ENCODE measurements around the gene GRAMD4. TPM values are rescaled to one million over a fixed set of nuclear protein-coding genes. Genes with fewer than 3 reads are reported as not detected.

The GRAMD4 gene
- total and polyA plus RNA-seq, 2 experiments from 2014 or later = 2.9 to 10.6 TPM

- H3K79me2 ChIP-seq (ENCODE audit: insufficient read depth) = no peaks in the 10 kb centered on the region
- H3K27ac ChIP-seq = no peak overlapping the region
- no peak for TF ChIP-seq EZH2 (IDR thresholded peaks at IDR 0.05; ENCODE audit: insufficient read depth, poor library complexity, severe bottlenecking)
- TF ChIP-seq EZH2phosphoT487 (IDR thresholded peaks at IDR 0.05; ENCODE audit: insufficient read depth, low read depth) = no peak
- H3K4me3 ChIP-seq = no peak overlapping the region
- no peaks in the 10 kb centered on the region for H4K20me1 ChIP-seq (ENCODE audit: insufficient read depth)
- no peaks in the 10 kb centered on the region for H3F3A ChIP-seq (ENCODE audit: insufficient read depth)
- H3K9me2 ChIP-seq (ENCODE audit: insufficient read depth) = no peaks in the 10 kb centered on the region
- DNase-seq = no peak
- 83 to 86% methylated on average over 23 of the region's 23 CpGs for WGBS, 2 experiments (ENCODE audit: low coverage in 1 of 2, low lambda C conversion rate in 2 of 2, missing lambda C conversion rate in 2 of 2)
- H3K36me3 ChIP-seq (ENCODE audit: low read depth) = no peaks in the 10 kb centered on the region
- H3K4me2 ChIP-seq (ENCODE audit: unreplicated experiment) = no peak overlapping the region
- H3K9ac ChIP-seq = no peak overlapping the region
- no peak overlapping the region for H2AFZ ChIP-seq
- no peaks in the 10 kb centered on the region for H3K4me1 ChIP-seq (ENCODE audit: insufficient read depth)
- in situ Hi-C loops (cut with MboI) = no loop called here
- H3K27me3 ChIP-seq (replicated peaks; ENCODE audit: insufficient read depth) = no peaks in the 10 kb centered on the region
- H3K9me3 ChIP-seq (ENCODE audit: low read depth) = no peaks in the 10 kb centered on the region
Measured at GRCh38 chr22:46612904-46613605, 7.1 kb upstream of the GRAMD4 start.

GRCh38 chr22:46613606-46614021 is 6.6 kb upstream of the GRAMD4 start:
- H3K36me3 ChIP-seq (ENCODE audit: low read depth) = no peaks in the 10 kb centered on the region
- in situ Hi-C loops (cut with MboI) = no loop called here
- H3K4me3 ChIP-seq = no peak overlapping the region
- 74 to 78% methylated on average over 9 to 13 of the region's 13 CpGs for WGBS, 2 experiments (ENCODE audit: low coverage in 1 of 2, low lambda C conversion rate in 2 of 2, missing lambda C conversion rate in 2 of 2)
- H3K27me3 ChIP-seq (replicated peaks; ENCODE audit: insufficient read depth) = no peaks in the 10 kb centered on the region
- no peak overlapping the region for H3K9ac ChIP-seq
- H3K9me3 ChIP-seq (ENCODE audit: low read depth) = no peaks in the 10 kb centered on the region
- H3K4me1 ChIP-seq (ENCODE audit: insufficient read depth) = no peaks in the 10 kb centered on the region
- no peaks in the 10 kb centered on the region for H3K9me2 ChIP-seq (ENCODE audit: insufficient read depth)
- DNase-seq = no peak
- no peak overlapping the region for H2AFZ ChIP-seq
- no peaks in the 10 kb centered on the region for H3F3A ChIP-seq (ENCODE audit: insufficient read depth)
- H3K79me2 ChIP-seq (ENCODE audit: insufficient read depth) = no peaks in the 10 kb centered on the region
- H3K27ac ChIP-seq = no peak overlapping the region
- TF ChIP-seq EZH2 (IDR thresholded peaks at IDR 0.05; ENCODE audit: insufficient read depth, poor library complexity, severe bottlenecking) = no peak
- TF ChIP-seq EZH2phosphoT487 (IDR thresholded peaks at IDR 0.05; ENCODE audit: insufficient read depth, low read depth) = no peak
- no peak overlapping the region for H3K4me2 ChIP-seq (ENCODE audit: unreplicated experiment)
- H4K20me1 ChIP-seq (ENCODE audit: insufficient read depth) = no peaks in the 10 kb centered on the region

DNA sequence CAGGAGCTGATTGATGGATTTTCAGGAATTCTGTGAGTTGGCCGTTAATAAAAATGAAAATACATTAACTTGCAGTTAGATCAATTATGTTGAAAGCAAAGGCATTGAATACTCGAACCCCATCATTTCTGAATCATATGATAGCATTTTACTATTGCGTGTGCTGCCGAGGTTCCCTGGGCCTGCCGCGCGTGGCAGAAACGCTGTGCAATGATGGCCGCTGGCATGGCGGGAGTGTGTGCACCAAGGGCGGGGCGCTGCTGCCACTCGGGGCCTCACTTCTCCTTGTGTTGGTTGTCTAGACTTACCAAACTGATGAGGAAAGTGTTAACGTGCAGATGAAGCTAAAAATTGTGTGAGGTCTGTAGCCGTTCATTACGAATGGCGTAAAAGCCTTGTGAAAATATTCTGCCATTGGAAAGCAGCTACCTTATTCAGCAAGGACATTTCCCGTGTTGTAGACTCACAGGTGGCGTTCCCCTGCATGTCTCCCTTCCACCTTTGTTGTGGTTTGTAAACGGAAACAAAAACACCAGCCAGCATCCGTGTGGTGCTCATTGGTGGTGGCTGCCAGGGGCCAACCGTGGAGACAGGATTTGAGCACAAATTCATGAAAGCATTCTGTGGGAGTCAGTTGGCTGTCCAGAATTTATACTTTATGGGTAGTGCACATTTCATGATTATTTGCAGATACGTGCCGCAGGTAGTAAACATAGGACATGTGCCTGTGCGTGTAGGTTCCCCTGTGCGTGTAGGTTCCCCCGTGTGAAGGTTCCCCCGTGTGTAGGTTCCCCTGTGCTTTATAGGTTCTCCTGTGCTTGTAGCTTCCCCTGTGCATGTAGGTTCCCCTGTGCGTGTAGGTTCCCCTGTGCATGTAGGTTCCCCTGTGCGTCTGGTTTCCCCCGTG is 5.9 kb upstream of the GRAMD4 start:
- Histone ChIP-seq H3F3A (ENCODE audit: insufficient read depth) (no peaks in the 10 kb centered on the region), H3K9me2 (ENCODE audit: insufficient read depth) (no peaks in the 10 kb centered on the region), H3K4me1 (ENCODE audit: insufficient read depth) (no peaks in the 10 kb centered on the region), H3K9me3 (ENCODE audit: low read depth) (no peaks in the 10 kb centered on the region), H3K27ac (no peak overlapping the region), H4K20me1 (ENCODE audit: insufficient read depth) (no peaks in the 10 kb centered on the region), H3K4me3 (no peak overlapping the region), H3K9ac (no peak overlapping the region), H2AFZ (no peak overlapping the region), H3K4me2 (ENCODE audit: unreplicated experiment) (no peak overlapping the region), H3K79me2 (ENCODE audit: insufficient read depth) (no peaks in the 10 kb centered on the region), H3K27me3 (replicated peaks; ENCODE audit: insufficient read depth) (no peaks in the 10 kb centered on the region), H3K36me3 (ENCODE audit: low read depth) (no peaks in the 10 kb centered on the region)
- TF ChIP-seq EZH2 (IDR thresholded peaks at IDR 0.05; ENCODE audit: insufficient read depth, poor library complexity, severe bottlenecking) (no peak), EZH2phosphoT487 (IDR thresholded peaks at IDR 0.05; ENCODE audit: insufficient read depth, low read depth) (no peak)
- in situ Hi-C loops (cut with MboI) = no loop called here
- no peak for DNase-seq
- 81 to 83% methylated on average over 30 to 31 of the region's 31 CpGs for WGBS, 2 experiments (ENCODE audit: low coverage in 1 of 2, low lambda C conversion rate in 2 of 2, missing lambda C conversion rate in 2 of 2)

DNA sequence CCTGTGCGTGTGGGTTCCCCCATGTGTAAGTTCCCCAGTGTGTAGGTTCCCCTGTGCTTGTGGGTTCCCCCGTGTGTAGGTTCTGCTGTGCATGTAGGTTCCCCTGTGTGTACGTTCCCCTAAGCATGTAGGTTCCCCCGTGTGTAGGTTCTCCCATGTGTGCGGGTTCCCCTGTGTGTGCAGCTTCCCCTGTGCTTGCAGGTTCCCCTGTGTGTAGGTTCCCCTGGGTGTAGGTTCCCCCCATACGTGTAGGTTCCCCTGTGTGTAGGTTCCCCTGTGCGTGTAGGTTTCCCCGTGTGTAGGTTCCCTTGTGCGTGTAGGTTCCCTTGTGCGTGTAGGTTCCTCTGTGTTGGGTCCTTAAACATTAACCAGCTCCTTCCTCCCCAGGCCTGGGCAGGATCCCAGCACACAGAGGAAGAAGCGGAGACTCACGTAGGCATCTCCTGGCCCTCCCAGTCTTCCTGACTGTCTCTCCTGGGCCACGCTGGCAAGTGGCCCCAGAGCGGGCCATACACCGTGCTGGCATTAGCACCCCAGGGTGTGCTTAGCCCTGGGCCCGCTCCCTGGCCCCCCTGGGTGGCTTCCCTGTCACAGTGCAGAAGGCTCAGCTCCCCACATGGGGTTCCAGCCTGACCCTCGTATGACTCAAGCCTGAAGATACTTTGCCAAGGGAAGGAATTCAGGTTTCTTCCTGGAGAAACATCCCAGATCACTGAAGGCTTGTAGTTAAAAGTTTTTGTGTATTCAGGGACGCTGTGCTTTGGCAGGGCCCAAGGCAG is 2.8 kb upstream of the GRAMD4 start:
- no peak overlapping the region for H3K4me3 ChIP-seq
- H3K36me3 ChIP-seq (ENCODE audit: low read depth) = no peaks in the 10 kb centered on the region
- in situ Hi-C loops (cut with MboI) = no loop called here
- 83% methylated on average over 18 of the region's 18 CpGs for WGBS, 2 experiments (ENCODE audit: low coverage in 1 of 2, low lambda C conversion rate in 2 of 2, missing lambda C conversion rate in 2 of 2)
- no peak overlapping the region for H3K9ac ChIP-seq
- DNase-seq = peak; percentile 46
- no peak overlapping the region for H3K27ac ChIP-seq
- no peaks in the 10 kb centered on the region for H3K79me2 ChIP-seq (ENCODE audit: insufficient read depth)
- H3K9me3 ChIP-seq (ENCODE audit: low read depth) = no peaks in the 10 kb centered on the region
- H2AFZ ChIP-seq = no peak overlapping the region
- no peaks in the 10 kb centered on the region for H3F3A ChIP-seq (ENCODE audit: insufficient read depth)
- H3K4me2 ChIP-seq (ENCODE audit: unreplicated experiment) = no peak overlapping the region
- no peaks in the 10 kb centered on the region for H3K4me1 ChIP-seq (ENCODE audit: insufficient read depth)
- no peaks in the 10 kb centered on the region for H3K27me3 ChIP-seq (replicated peaks; ENCODE audit: insufficient read depth)
- no peaks in the 10 kb centered on the region for H4K20me1 ChIP-seq (ENCODE audit: insufficient read depth)
- no peaks in the 10 kb centered on the region for H3K9me2 ChIP-seq (ENCODE audit: insufficient read depth)
- TF ChIP-seq EZH2 (IDR thresholded peaks at IDR 0.05; ENCODE audit: insufficient read depth, poor library complexity, severe bottlenecking) (no peak), EZH2phosphoT487 (IDR thresholded peaks at IDR 0.05; ENCODE audit: insufficient read depth, low read depth) (no peak)
